Sigmoid colon (tissue), 7 donors: ENCODE data around the gene DIS3L. TPM values are rescaled to one million over a fixed set of nuclear protein-coding genes. Genes with fewer than 3 reads are reported as not detected.
"Not testable (repeated sequence)": the region's sequence is repeated elsewhere in the genome, so short reads cannot be mapped to it uniquely, and the experiment has no call there.

Experiments used
- DNase-seq: peaks from one replicate; pipeline ENCODE4 v3.0.0-alpha.2; 2019
- H3K27ac ChIP-seq, 4 donors: fragments of 200-600 bp; sonication (generic); one replicate each; pipeline ENCODE4 v1.5.1; 2016 to 2019; ENCODE audit warnings: mild to moderate bottlenecking in 1 of 4
- H3K27me3 ChIP-seq, 3 donors: fragments of 200-600 bp; sonication (generic); one replicate each; pipeline ENCODE4 v1.5.1; 2019; ENCODE audit warnings: mild to moderate bottlenecking in 1 of 3
- H3K36me3 ChIP-seq, 4 donors: fragments of 200-600 bp; sonication (generic); one replicate each; pipeline ENCODE4 v1.5.1; 2016 to 2019
- H3K4me1 ChIP-seq, 4 donors: fragments of 200-600 bp; sonication (generic); one replicate each; pipeline ENCODE4 v1.5.1; 2017 to 2019
- H3K4me3 ChIP-seq, 4 donors: fragments of 200-600 bp; sonication (generic); one replicate each; pipeline ENCODE4 v1.5.1; 2017 to 2019; ENCODE audit warnings: mild to moderate bottlenecking in 2 of 4, moderate library complexity in 1 of 4
- H3K9me3 ChIP-seq, 4 donors: fragments of 200-600 bp in 3 of 4; sonication (generic) in 3 of 4; one replicate each; pipeline versions ENCODE4 v1.5.1 to v1.6.1; 2013 to 2019
- EP300 ChIP-seq, 4 donors: sonication (generic); formaldehyde crosslinking; IDR thresholded peaks; one replicate each; pipeline ENCODE4 v1.6.1; 2017; ENCODE audit warnings: antibody characterized with exemption in 4 of 4
- POLR2A ChIP-seq, 2 donors: fragments of 450-650 bp; IDR thresholded peaks; one replicate each; pipeline ENCODE4 v1.6.1; 2016; ENCODE audit warnings: antibody characterized with exemption in 2 of 2, mild to moderate bottlenecking in 2 of 2, moderate library complexity in 2 of 2
- POLR2AphosphoS5 ChIP-seq, 4 donors: sonication (generic); formaldehyde crosslinking; IDR thresholded peaks; one replicate each; pipeline ENCODE4 v1.6.1; 2017; ENCODE audit warnings: antibody characterized with exemption in 4 of 4
- WGBS, 2 donors: extraction: QIAGEN DNeasy Blood & Tissue Kit; methylation state at CpG; one replicate each; pipeline ENCODE4 v1.1.7; 2013; 5-methylcytosine and 5-hydroxymethylcytosine counted together
- intact Hi-C: fragments of 100-400 bp; cut with DNase I; formaldehyde crosslinking; loops from one replicate; pipeline ENCODE4 v1.15.1; 2023
- polyA plus RNA-seq, 3 donors: library from polyadenylated mRNA; stranded (reverse); fragments of 200-250 nt; gene quantifications; one replicate each; pipeline ENCODE4 v1.2.3, GENCODE V29; 2013
- total RNA-seq, 4 donors: library from RNA; depleted of rRNA; stranded (reverse); fragments of >200 nt; gene quantifications; one replicate each; pipeline ENCODE4 v1.1.0, GENCODE V29; 2016
- TF ChIP-seq, protein P1 (sequence below), 4 experiments: fragments of 450-650 bp in 3 of 4; fragments of 200-600 bp in 1 of 4; IDR thresholded peaks; one replicate each; pipeline ENCODE4 v1.5.1; 2016 to 2019; ENCODE audit warnings: antibody characterized with exemption in 4 of 4, mild to moderate bottlenecking in 3 of 4, moderate library complexity in 2 of 4
- donor health status: healthy with polysubstance abuse.
- donor health status: Bipolar disorder and iron deficiency.
- donor health status: healthy.

DIS3L gene
- total and polyA plus RNA-seq, 7 donors = 5.3 to 52.3 (median 29.5) TPM

DNA sequence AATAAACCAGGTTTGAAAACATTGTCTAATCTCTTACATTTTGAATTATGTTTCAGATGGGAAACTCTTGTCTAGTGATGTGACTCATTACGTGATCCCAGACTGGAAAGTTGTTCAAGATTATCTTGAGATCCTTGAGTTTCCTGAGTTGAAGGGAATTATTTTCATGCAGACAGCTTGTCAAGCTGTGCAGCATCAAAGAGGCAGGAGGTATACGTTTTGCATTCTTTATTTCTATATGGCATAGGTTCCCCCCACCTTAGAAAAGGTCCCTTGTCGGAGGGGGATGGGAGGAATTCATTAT lies 1.5 kb downstream of the DIS3L start:
- H3K9me3 ChIP-seq = no peaks in the 10 kb centered on the region
- H3K4me3 ChIP-seq = peak overlapping the region in 3 of 4 donors; percentile 74 to 79 (median 78)
- WGBS, 2 donors = 28 to 50% methylated on average over 3 of the region's 3 CpGs
- intact Hi-C loops = loop anchor here (5.0 kb wide), 1 partner anchor 658 kb away; no protein-coding TSS in a partner anchor
- H3K27ac ChIP-seq = peak overlapping the region; percentile 88 to 94 (median 92)
- no peak for DNase-seq
- no peaks in the 10 kb centered on the region for H3K27me3 ChIP-seq
- no peak for TF ChIP-seq POLR2A (IDR thresholded peaks at IDR 0.05)
- TF ChIP-seq EP300 (IDR thresholded peaks at IDR 0.05) = no peak
- TF ChIP-seq, protein P1, sequence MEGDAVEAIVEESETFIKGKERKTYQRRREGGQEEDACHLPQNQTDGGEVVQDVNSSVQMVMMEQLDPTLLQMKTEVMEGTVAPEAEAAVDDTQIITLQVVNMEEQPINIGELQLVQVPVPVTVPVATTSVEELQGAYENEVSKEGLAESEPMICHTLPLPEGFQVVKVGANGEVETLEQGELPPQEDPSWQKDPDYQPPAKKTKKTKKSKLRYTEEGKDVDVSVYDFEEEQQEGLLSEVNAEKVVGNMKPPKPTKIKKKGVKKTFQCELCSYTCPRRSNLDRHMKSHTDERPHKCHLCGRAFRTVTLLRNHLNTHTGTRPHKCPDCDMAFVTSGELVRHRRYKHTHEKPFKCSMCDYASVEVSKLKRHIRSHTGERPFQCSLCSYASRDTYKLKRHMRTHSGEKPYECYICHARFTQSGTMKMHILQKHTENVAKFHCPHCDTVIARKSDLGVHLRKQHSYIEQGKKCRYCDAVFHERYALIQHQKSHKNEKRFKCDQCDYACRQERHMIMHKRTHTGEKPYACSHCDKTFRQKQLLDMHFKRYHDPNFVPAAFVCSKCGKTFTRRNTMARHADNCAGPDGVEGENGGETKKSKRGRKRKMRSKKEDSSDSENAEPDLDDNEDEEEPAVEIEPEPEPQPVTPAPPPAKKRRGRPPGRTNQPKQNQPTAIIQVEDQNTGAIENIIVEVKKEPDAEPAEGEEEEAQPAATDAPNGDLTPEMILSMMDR (IDR thresholded peaks at IDR 0.05) = no peak
- TF ChIP-seq POLR2AphosphoS5 (IDR thresholded peaks at IDR 0.05) = peak in 2 of 4 donors; percentile 20 to 38
- peaks cover 0 to 42% (median 30%) of the 10 kb centered on the region in 4 donors for H3K4me1 ChIP-seq
- no peaks in the 10 kb centered on the region for H3K36me3 ChIP-seq

DNA sequence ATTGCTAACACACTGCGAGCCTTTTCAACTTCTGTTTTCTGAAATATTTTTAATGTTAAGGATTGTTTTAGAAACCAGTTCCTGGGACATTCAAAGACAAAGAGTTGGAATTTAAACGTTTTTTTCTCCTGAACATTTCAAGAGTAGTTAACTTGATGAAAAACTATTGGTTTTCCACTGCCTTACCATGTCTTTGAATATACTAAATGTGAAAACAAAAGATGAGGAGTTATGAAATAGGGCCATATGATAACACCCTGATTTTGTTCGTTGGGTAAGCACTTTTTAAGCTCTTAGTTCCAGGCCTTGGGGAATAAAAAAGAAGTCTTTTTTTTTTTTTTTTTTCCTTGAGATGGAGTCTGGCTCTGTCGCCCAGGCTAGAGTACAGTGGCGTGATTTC lies 2.8 kb downstream of the DIS3L start:
- H3K4me1 ChIP-seq = peaks cover 0 to 40% (median 30%) of the 10 kb centered on the region in 4 donors
- intact Hi-C loops = no loop called here
- TF ChIP-seq, protein P1 (IDR thresholded peaks at IDR 0.05) = no peak
- TF ChIP-seq EP300 (IDR thresholded peaks at IDR 0.05) = no peak
- no peak for TF ChIP-seq POLR2AphosphoS5 (IDR thresholded peaks at IDR 0.05)
- TF ChIP-seq POLR2A (IDR thresholded peaks at IDR 0.05) = no peak
- H3K27ac ChIP-seq = no peak overlapping the region
- H3K27me3 ChIP-seq = no peaks in the 10 kb centered on the region
- no peak for DNase-seq
- H3K4me3 ChIP-seq = no peak overlapping the region
- 79 to 82% methylated on average over 5 of the region's 5 CpGs for WGBS, 2 donors
- H3K36me3 ChIP-seq = peaks cover 0 to 6% (median 0%) of the 10 kb centered on the region in 4 donors
- no peaks in the 10 kb centered on the region for H3K9me3 ChIP-seq

DNA sequence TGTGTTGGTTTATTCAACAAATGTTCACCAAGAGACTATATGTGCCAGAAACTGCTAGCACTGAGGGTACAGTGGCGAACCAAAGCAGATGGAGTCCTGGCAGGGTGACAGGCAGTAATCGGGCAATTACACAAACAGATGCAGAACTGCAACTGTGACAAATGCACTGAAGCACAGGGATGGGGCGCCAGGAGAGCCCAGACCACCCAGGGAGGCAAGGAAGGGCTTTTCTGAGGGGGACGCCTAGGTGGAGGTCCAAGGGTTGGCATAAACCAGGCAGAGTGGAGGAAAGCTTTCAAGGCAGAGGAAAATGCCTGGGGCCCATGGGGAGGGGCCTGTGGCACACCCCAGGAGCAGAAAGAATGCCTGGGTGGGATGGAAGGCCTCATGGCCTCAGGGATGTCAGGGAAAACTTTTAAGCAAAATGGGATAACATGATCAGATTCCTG lies 5.5 kb downstream of the DIS3L start:
- H3K36me3 ChIP-seq = peaks cover 0 to 11% (median 0%) of the 10 kb centered on the region in 4 donors
- H3K4me3 ChIP-seq = no peak overlapping the region
- H3K27ac ChIP-seq = no peak overlapping the region
- 80 to 82% methylated on average over 4 of the region's 4 CpGs for WGBS, 2 donors
- H3K27me3 ChIP-seq = no peaks in the 10 kb centered on the region
- TF ChIP-seq POLR2AphosphoS5 (IDR thresholded peaks at IDR 0.05) (no peak), EP300 (IDR thresholded peaks at IDR 0.05) (no peak), POLR2A (IDR thresholded peaks at IDR 0.05) (no peak)
- TF ChIP-seq, protein P1 (IDR thresholded peaks at IDR 0.05) = no peak
- no peak for DNase-seq
- H3K9me3 ChIP-seq = no peaks in the 10 kb centered on the region
- intact Hi-C loops = no loop called here
- H3K4me1 ChIP-seq = peaks cover 0 to 22% (median 16%) of the 10 kb centered on the region in 4 donors

DNA sequence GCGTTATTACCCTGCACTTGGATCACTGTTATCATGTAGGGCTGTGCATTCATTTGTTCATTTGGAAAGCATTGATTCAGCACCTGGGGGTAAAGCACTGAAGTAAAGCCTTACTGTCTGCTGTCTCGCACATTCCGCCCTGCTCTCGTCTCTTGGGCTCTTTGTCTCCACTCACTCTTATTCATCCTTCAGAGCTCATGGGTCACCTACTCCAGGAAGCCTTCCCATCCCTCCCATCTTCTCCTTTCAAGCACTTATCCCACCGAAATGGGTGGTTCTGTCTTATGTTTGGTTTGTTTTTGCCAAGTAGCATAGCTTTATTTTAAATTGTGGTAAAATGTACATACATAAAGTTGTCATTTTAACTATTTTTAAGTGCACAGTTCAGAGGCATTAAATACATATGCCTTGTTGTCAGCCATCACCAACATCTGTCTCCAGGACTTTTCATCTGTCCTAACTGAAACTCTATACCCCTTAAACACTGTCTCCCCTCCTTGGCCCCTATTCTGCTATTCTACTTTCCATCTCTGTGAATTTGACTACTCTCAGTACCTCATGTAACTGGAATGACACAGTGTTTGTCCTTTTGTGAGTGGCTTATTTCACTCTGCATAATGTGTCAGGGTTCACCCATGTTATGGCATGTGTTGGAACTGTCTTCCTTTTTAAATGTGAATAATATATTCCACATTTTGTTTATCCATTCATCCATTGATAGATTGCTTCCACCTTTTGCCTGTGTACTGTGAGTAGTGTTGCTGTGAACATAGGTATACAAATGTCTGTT lies 9.3 kb downstream of the DIS3L start:
- WGBS, 2 donors = 90 to 93% methylated on average over 5 of the region's 5 CpGs
- no peak overlapping the region for H3K4me3 ChIP-seq

DNA sequence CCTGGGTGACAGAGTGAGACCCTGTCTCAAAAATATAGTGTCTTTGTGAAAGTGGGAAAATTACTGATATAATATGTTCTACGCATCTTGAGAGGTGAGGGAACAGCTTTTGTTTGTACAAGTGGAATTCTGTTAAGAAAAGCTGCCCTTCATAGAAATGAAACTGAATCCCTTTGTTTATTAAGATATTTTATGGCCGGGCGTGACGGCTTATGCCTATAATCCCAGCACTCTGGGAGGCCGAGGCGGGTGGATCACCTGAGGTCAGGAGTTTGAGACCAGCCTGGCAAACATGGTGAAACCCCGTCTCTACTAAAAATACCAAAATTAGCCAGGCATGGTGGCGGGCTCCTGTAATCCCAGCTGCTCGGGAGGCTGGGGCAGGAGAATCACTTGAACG lies 11.1 kb downstream of the DIS3L start:
- H3K36me3 ChIP-seq = peaks cover 4 to 52% (median 9%) of the 10 kb centered on the region in 4 donors
- intact Hi-C loops, H3K9me3 ChIP-seq, H3K4me1 ChIP-seq, H3K27me3 ChIP-seq, H3K4me3 ChIP-seq, DNase-seq, H3K27ac ChIP-seq: not testable (repeated sequence)
- 16 to 68% methylated on average over 10 of the region's 10 CpGs for WGBS, 2 donors

More for the DNA sequence above, 9.3 kb downstream of the DIS3L start:
- DNase-seq = no peak
- Histone ChIP-seq H3K27ac (no peak overlapping the region), H3K27me3 (no peaks in the 10 kb centered on the region), H3K9me3 (no peaks in the 10 kb centered on the region), H3K4me1 (no peaks in the 10 kb centered on the region), H3K36me3 (peaks cover 0 to 34% (median 0%) of the 10 kb centered on the region in 4 donors)
- intact Hi-C loops = no loop called here
- TF ChIP-seq EP300 (IDR thresholded peaks at IDR 0.05) = no peak
